ENCODE data around the gene SYNGR4.

DNA sequence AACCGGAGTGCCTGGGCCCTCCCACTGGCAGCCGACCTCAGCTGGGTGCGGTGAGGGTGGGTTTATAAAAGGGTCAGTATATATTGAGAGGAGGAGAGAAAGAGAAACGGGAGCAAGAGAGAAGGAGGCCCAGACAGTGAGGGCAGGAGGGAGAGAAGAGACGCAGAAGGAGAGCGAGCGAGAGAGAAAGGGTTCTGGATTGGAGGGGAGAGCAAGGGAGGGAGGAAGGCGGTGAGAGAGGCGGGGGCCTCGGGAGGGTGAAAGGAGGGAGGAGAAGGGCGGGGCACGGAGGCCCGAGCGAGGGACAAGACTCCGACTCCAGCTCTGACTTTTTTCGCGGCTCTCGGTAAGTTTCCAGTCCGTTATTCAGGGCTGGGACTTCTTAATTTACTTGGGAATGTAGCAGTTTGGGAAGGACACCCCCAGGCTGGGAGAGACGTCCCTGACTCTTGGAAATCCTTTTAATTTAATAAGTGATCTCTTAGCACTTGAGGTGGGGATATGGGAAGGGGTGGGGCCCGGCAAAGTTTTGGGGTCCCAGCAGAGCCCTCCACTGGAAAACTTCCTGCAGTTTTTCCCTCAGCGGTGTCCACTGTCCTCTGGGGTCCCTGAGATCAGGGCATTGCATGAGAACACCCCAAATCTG is 38.8 kb upstream of the SYNGR4 start, which contains the start of gene EMP3:
- TF ChIP-seq, protein P1, sequence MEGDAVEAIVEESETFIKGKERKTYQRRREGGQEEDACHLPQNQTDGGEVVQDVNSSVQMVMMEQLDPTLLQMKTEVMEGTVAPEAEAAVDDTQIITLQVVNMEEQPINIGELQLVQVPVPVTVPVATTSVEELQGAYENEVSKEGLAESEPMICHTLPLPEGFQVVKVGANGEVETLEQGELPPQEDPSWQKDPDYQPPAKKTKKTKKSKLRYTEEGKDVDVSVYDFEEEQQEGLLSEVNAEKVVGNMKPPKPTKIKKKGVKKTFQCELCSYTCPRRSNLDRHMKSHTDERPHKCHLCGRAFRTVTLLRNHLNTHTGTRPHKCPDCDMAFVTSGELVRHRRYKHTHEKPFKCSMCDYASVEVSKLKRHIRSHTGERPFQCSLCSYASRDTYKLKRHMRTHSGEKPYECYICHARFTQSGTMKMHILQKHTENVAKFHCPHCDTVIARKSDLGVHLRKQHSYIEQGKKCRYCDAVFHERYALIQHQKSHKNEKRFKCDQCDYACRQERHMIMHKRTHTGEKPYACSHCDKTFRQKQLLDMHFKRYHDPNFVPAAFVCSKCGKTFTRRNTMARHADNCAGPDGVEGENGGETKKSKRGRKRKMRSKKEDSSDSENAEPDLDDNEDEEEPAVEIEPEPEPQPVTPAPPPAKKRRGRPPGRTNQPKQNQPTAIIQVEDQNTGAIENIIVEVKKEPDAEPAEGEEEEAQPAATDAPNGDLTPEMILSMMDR (conservative IDR thresholded peaks at IDR 0.05 in 1 of 2, IDR thresholded peaks at IDR 0.05 in 1 of 2; ENCODE audit: low read depth in 1 of 2, low read length in 2 of 2) = no peak
- no peak for TF ChIP-seq EZH2 (IDR thresholded peaks at IDR 0.05; ENCODE audit: low read length, missing control alignments)
